HG03025 (cell line): ENCODE measurements around the gene RRP8.

Experiments
- ATAC-seq: cut with Tn5 transposase; IDR thresholded peaks from one replicate; pipeline ENCODE4 v1.9.1; 2021; ENCODE audit warnings: mild to moderate bottlenecking, moderate library complexity; ENCODE audit not compliant: unreplicated experiment, low FRiP score

Gene RRP8

GRCh38 chr11:6633422-6634408 lies 30.3 kb upstream of the RRP8 start:
- ATAC-seq, result no peak

- no peak for ATAC-seq
These were observed 29.0 kb upstream of the RRP8 start for GRCh38 chr11:6632116-6633073.

GRCh38 chr11:6631361-6631890 lies 28.0 kb upstream of the RRP8 start:
- no peak for ATAC-seq

- ATAC-seq, result no peak
These were observed 27.3 kb upstream of the RRP8 start for GRCh38 chr11:6630632-6631291.

- ATAC-seq, result no peak
These were observed 26.6 kb upstream of the RRP8 start for GRCh38 chr11:6629892-6630631.

GRCh38 chr11:6629573-6629891 lies 26.1 kb upstream of the RRP8 start:
- ATAC-seq, result no peak

GRCh38 chr11:6628526-6628925 lies 25.1 kb upstream of the RRP8 start:
- no peak for ATAC-seq

- ATAC-seq, result no peak
These were observed 24.4 kb upstream of the RRP8 start for GRCh38 chr11:6627762-6628241.

- no peak for ATAC-seq
These were observed 23.8 kb upstream of the RRP8 start for GRCh38 chr11:6626971-6627761.

- ATAC-seq, result no peak
These were observed 22.5 kb upstream of the RRP8 start for GRCh38 chr11:6625832-6626420.

- ATAC-seq, result no peak
These were observed 21.9 kb upstream of the RRP8 start for GRCh38 chr11:6625156-6625831.

GRCh38 chr11:6623391-6624363 lies 20.3 kb upstream of the RRP8 start:
- no peak for ATAC-seq

GRCh38 chr11:6622261-6623171 lies 19.1 kb upstream of the RRP8 start:
- no peak for ATAC-seq

- no peak for ATAC-seq
These were observed 18.3 kb upstream of the RRP8 start for GRCh38 chr11:6621711-6622211.

- ATAC-seq, result no peak
These were observed 17.2 kb upstream of the RRP8 start for GRCh38 chr11:6620636-6621035.
